OCI-LY1 (cell line): ENCODE results near the gene BLTP3A.

Source experiments
- EZH2 ChIP-seq: fragments of 200-600 bp; sonication (generic), shearing (Covaris generic); IDR thresholded peaks from 2 replicates; pipeline ENCODE4 v1.8.0; 2017; ENCODE audit warnings: borderline replicate concordance, mixed run types, mild to moderate bottlenecking, antibody characterized with exemption, low read length, moderate library complexity, mixed read lengths
- TF ChIP-seq, protein P1 (sequence below): fragments of 200-600 bp; sonication (generic), shearing (Covaris generic); IDR thresholded peaks from 2 replicates; pipeline ENCODE4 v1.5.1; 2017; ENCODE audit warnings: mild to moderate bottlenecking, antibody characterized with exemption, low read length, moderate library complexity, mixed read lengths

DNA sequence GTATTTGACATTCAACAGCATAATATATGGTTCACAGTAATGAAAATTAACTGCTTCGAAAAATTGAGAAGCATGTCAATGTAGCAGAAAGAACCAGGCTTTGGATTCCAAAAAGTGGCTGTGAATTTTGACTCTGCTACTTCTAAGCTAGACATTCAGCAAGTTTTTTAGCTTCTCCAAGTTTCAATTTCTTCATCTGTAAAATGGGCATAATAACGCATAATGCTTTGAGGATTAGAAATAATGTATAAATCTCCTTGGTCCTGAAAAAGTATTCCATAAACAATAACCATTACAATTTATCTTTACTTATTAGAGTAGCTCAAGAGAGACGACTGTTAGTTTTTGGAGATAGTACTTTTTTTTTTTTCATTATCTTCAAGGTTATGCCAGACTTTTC is 7.7 kb downstream of the BLTP3A start:
- TF ChIP-seq, protein P1, sequence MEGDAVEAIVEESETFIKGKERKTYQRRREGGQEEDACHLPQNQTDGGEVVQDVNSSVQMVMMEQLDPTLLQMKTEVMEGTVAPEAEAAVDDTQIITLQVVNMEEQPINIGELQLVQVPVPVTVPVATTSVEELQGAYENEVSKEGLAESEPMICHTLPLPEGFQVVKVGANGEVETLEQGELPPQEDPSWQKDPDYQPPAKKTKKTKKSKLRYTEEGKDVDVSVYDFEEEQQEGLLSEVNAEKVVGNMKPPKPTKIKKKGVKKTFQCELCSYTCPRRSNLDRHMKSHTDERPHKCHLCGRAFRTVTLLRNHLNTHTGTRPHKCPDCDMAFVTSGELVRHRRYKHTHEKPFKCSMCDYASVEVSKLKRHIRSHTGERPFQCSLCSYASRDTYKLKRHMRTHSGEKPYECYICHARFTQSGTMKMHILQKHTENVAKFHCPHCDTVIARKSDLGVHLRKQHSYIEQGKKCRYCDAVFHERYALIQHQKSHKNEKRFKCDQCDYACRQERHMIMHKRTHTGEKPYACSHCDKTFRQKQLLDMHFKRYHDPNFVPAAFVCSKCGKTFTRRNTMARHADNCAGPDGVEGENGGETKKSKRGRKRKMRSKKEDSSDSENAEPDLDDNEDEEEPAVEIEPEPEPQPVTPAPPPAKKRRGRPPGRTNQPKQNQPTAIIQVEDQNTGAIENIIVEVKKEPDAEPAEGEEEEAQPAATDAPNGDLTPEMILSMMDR, result no peak
- no peak for TF ChIP-seq EZH2
